GM23338 (cell line): ENCODE data around the gene PHYHIPL. TPM values are rescaled to one million over a fixed set of nuclear protein-coding genes. Genes with fewer than 3 reads are reported as not detected.

Source experiments
- ATAC-seq: fragments of 200-7000 bp; cut with Tn5 transposase; 3 replicates; pipeline ENCODE4 v1.9.1; 2020
- DNase-seq: peaks from one replicate; pipeline ENCODE4 v3.0.0-alpha.2; 2015; ENCODE audit warnings: low spot score
- H2AFZ ChIP-seq: fragments of 200-600 bp; sonication (generic); 2 replicates; pipeline ENCODE4 v1.8.0; 2016; ENCODE audit warnings: antibody characterized with exemption, mild to moderate bottlenecking, moderate library complexity
- H3F3A ChIP-seq: fragments of 200-600 bp; sonication (generic); replicated peaks from 2 replicates; pipeline ENCODE4 v1.8.0; 2017; ENCODE audit warnings: antibody characterized with exemption, mixed run types, low read depth
- H3K27ac ChIP-seq: fragments of 200-600 bp; sonication (generic); 2 replicates; pipeline ENCODE4 v1.6.1; 2016; ENCODE audit warnings: low read depth
- H3K27me3 ChIP-seq: fragments of 200-600 bp; sonication (generic); 2 replicates; pipeline ENCODE4 v1.8.0; 2016; ENCODE audit warnings: mild to moderate bottlenecking, mixed run types, moderate library complexity; ENCODE audit not compliant: insufficient read depth
- H3K36me3 ChIP-seq: fragments of 200-600 bp; sonication (generic); 2 replicates; pipeline ENCODE4 v1.8.0; 2016; ENCODE audit warnings: mild to moderate bottlenecking; ENCODE audit not compliant: insufficient read depth
- H3K4me1 ChIP-seq: fragments of 200-600 bp; sonication (generic); 2 replicates; pipeline ENCODE4 v1.8.0; 2016; ENCODE audit warnings: mild to moderate bottlenecking, moderate library complexity; ENCODE audit not compliant: insufficient read depth
- H3K4me2 ChIP-seq: fragments of 200-600 bp; sonication (generic); 2 replicates; pipeline ENCODE4 v1.7.1; 2017; ENCODE audit warnings: mixed run types
- H3K4me3 ChIP-seq: fragments of 200-600 bp; sonication (generic); 2 replicates; pipeline ENCODE4 v1.6.1; 2016; ENCODE audit warnings: mixed run types
- H3K79me2 ChIP-seq: fragments of 200-600 bp; sonication (generic); replicated peaks from 2 replicates; pipeline ENCODE4 v1.8.0; 2017; ENCODE audit warnings: mild to moderate bottlenecking; ENCODE audit not compliant: insufficient read depth
- H3K9me2 ChIP-seq: fragments of 200-600 bp; sonication (generic); 2 replicates; pipeline ENCODE4 v1.8.0; 2017; ENCODE audit not compliant: insufficient read depth
- H4K20me1 ChIP-seq: fragments of 200-600 bp; sonication (generic); replicated peaks from 2 replicates; pipeline ENCODE4 v1.8.0; 2017; ENCODE audit warnings: mild to moderate bottlenecking; ENCODE audit not compliant: insufficient read depth
- H3K27ac Mint-ChIP-seq: 2 replicates; pipeline ENCODE4 v1.8.0; 2020; ENCODE audit warnings: inconsistent platforms, mild to moderate bottlenecking, moderate library complexity, mixed read lengths
- H3K27me3 Mint-ChIP-seq: 3 replicates; pipeline ENCODE4 v1.8.0; 2022; ENCODE audit warnings: low read depth, mild to moderate bottlenecking, moderate library complexity, mixed read lengths, inconsistent platforms; ENCODE audit not compliant: insufficient read depth, poor library complexity
- H3K36me3 Mint-ChIP-seq: 3 replicates; pipeline ENCODE4 v1.8.0; 2021; ENCODE audit warnings: low read depth, mild to moderate bottlenecking, inconsistent platforms, moderate library complexity, mixed read lengths
- H3K4me1 Mint-ChIP-seq: 3 replicates; pipeline ENCODE4 v1.8.0; 2020; ENCODE audit warnings: mild to moderate bottlenecking, inconsistent platforms, mixed read lengths
- H3K4me3 Mint-ChIP-seq: 3 replicates; pipeline ENCODE4 v1.8.0; 2021; ENCODE audit warnings: moderate library complexity, mild to moderate bottlenecking, inconsistent platforms, mixed read lengths
- H3K9me3 Mint-ChIP-seq: 3 replicates; pipeline ENCODE4 v1.8.0; 2020; ENCODE audit warnings: moderate library complexity, mild to moderate bottlenecking, inconsistent platforms, mixed read lengths
- CREB1 ChIP-seq: fragments of 250-450 bp; sonication (Bioruptor Pico); IDR thresholded peaks from 2 replicates; pipeline ENCODE4 v1.5.0; 2020; ENCODE audit warnings: low read depth, mild to moderate bottlenecking, moderate library complexity
- EZH2 ChIP-seq: fragments of 200-600 bp; sonication (generic); IDR thresholded peaks from one replicate; pipeline ENCODE4 v1.8.0; 2017; ENCODE audit warnings: antibody characterized with exemption, mild to moderate bottlenecking, low read depth; ENCODE audit not compliant: unreplicated experiment
- EZH2phosphoT487 ChIP-seq: fragments of 200-600 bp; sonication (generic); IDR thresholded peaks from one replicate; pipeline ENCODE4 v1.8.1; 2018; ENCODE audit warnings: antibody characterized with exemption; ENCODE audit not compliant: unreplicated experiment
- JUNB ChIP-seq: IDR thresholded peaks from one replicate; pipeline ENCODE4 v1.6.1; 2016; ENCODE audit warnings: antibody characterized with exemption; ENCODE audit not compliant: unreplicated experiment
- NANOG ChIP-seq: IDR thresholded peaks from 2 replicates; pipeline ENCODE4 v1.6.1; 2016; ENCODE audit warnings: antibody characterized with exemption, borderline replicate concordance
- POLR2AphosphoS5 ChIP-seq: IDR thresholded peaks from 2 replicates; pipeline ENCODE4 v1.6.1; 2016; ENCODE audit warnings: antibody characterized with exemption, low read depth
- REST ChIP-seq: IDR thresholded peaks from one replicate; pipeline ENCODE4 v1.6.1; 2018; ENCODE audit warnings: antibody characterized with exemption; ENCODE audit not compliant: unreplicated experiment
- STAT1 ChIP-seq: IDR thresholded peaks from one replicate; pipeline ENCODE4 v1.6.1; 2016; ENCODE audit warnings: antibody characterized with exemption; ENCODE audit not compliant: unreplicated experiment
- ZNF114 ChIP-seq: fragments of 250-450 bp; sonication (Bioruptor Pico); IDR thresholded peaks from 2 replicates; pipeline ENCODE4 v1.5.0; 2020; ENCODE audit warnings: mild to moderate bottlenecking, moderate library complexity
- ZNF331 ChIP-seq: fragments of 250-450 bp; sonication (Bioruptor Pico); IDR thresholded peaks from 2 replicates; pipeline ENCODE4 v1.5.0; 2020; ENCODE audit warnings: low read depth, mild to moderate bottlenecking, moderate library complexity
- ZNF462 ChIP-seq: fragments of 250-450 bp; sonication (Bioruptor Pico); IDR thresholded peaks from 2 replicates; pipeline ENCODE4 v1.5.0; 2020; ENCODE audit warnings: mild to moderate bottlenecking, moderate library complexity
- polyA plus RNA-seq: library from polyadenylated mRNA; unstranded; fragments of >200 nt; fragmentation: Nextera tagmentation; extraction: Ambion mirVana; gene quantifications from 2 replicates; pipeline ENCODE4 v1.2.1, GENCODE V29; 2016
- total RNA-seq: library from RNA; depleted of rRNA; stranded (reverse); fragments of >200 nt; shearing (Covaris generic); gene quantifications from 2 replicates; pipeline ENCODE4 v1.2.3, GENCODE V29; 2014
- TF ChIP-seq, protein P1 (sequence below), 2 experiments: fragments of 200-600 bp in 1 of 2; sonication (generic) in 1 of 2; conservative IDR thresholded peaks; 2 replicates each; pipeline versions ENCODE4 v1.5.1 to v1.6.1; 2016 to 2017; ENCODE audit warnings: antibody characterized with exemption in 2 of 2, low read depth in 2 of 2, mild to moderate bottlenecking in 2 of 2, moderate library complexity in 1 of 2
- TF ChIP-seq, protein P2 (sequence below): IDR thresholded peaks from 2 replicates; pipeline ENCODE4 v1.6.1; 2016; ENCODE audit warnings: antibody characterized with exemption

PHYHIPL gene
- total and polyA plus RNA-seq, 2 experiments from 2014 or later: 0.24 to 0.27 TPM

- Histone ChIP-seq H3K4me2 (no peak overlapping the region), H3K27me3 (peaks cover 46% of the 10 kb centered on the region)
- no peaks in the 10 kb centered on the region for H3K36me3 Mint-ChIP-seq
Measured at GRCh38 chr10:59177836-59178235, 1.4 kb downstream of the PHYHIPL start.

More at GRCh38 chr10:59177836-59178235, 1.4 kb downstream of the PHYHIPL start:
- ATAC-seq (no peak), DNase-seq (no peak)
- Mint-ChIP-seq H3K27ac (no peak overlapping the region), H3K4me1 (peaks cover 4% of the 10 kb centered on the region; the same call in 1 of the 3 replicates), H3K4me3 (no peak overlapping the region; the same call in 2 of the 3 replicates), H3K9me3 (no peaks in the 10 kb centered on the region), H3K27me3 (peaks cover 29% of the 10 kb centered on the region)
- Histone ChIP-seq H3K4me1 (no peaks in the 10 kb centered on the region; the same call in 1 of the 2 replicates), H3K4me3 (no peak overlapping the region), H3F3A (no peaks in the 10 kb centered on the region), H3K36me3 (no peaks in the 10 kb centered on the region), H2AFZ (no peak overlapping the region), H3K27ac (no peak overlapping the region), H3K79me2 (no peaks in the 10 kb centered on the region), H3K9me2 (no peaks in the 10 kb centered on the region), H4K20me1 (no peaks in the 10 kb centered on the region)
- TF ChIP-seq STAT1: no peak
- TF ChIP-seq, protein P1, sequence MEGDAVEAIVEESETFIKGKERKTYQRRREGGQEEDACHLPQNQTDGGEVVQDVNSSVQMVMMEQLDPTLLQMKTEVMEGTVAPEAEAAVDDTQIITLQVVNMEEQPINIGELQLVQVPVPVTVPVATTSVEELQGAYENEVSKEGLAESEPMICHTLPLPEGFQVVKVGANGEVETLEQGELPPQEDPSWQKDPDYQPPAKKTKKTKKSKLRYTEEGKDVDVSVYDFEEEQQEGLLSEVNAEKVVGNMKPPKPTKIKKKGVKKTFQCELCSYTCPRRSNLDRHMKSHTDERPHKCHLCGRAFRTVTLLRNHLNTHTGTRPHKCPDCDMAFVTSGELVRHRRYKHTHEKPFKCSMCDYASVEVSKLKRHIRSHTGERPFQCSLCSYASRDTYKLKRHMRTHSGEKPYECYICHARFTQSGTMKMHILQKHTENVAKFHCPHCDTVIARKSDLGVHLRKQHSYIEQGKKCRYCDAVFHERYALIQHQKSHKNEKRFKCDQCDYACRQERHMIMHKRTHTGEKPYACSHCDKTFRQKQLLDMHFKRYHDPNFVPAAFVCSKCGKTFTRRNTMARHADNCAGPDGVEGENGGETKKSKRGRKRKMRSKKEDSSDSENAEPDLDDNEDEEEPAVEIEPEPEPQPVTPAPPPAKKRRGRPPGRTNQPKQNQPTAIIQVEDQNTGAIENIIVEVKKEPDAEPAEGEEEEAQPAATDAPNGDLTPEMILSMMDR (conservative IDR thresholded peaks at IDR 0.05; ENCODE audit: low read depth in 2 of 2): no peak
- no peak for TF ChIP-seq ZNF331 (CRISPR knock-in tag)
- TF ChIP-seq CREB1 (CRISPR knock-in tag): no peak
- no peak for TF ChIP-seq ZNF114 (CRISPR knock-in tag)
- TF ChIP-seq REST: no peak
- TF ChIP-seq POLR2AphosphoS5: no peak
- TF ChIP-seq, protein P2, sequence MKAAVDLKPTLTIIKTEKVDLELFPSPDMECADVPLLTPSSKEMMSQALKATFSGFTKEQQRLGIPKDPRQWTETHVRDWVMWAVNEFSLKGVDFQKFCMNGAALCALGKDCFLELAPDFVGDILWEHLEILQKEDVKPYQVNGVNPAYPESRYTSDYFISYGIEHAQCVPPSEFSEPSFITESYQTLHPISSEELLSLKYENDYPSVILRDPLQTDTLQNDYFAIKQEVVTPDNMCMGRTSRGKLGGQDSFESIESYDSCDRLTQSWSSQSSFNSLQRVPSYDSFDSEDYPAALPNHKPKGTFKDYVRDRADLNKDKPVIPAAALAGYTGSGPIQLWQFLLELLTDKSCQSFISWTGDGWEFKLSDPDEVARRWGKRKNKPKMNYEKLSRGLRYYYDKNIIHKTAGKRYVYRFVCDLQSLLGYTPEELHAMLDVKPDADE: no peak
- TF ChIP-seq NANOG: no peak
- TF ChIP-seq EZH2: no peak
- TF ChIP-seq EZH2phosphoT487: no peak
- TF ChIP-seq ZNF462: no peak
- no peak for TF ChIP-seq JUNB
